Ovary (tissue), 3 donors: ENCODE measurements around the gene GAB3.

Experiments used
- CTCF ChIP-seq, 3 donors: fragments of 450-650 bp in 2 of 3; fragments of 200-600 bp in 1 of 3; IDR thresholded peaks; one replicate each; pipeline versions ENCODE4 v1.5.1 to v1.8.0; 2016 to 2022; ENCODE audit warnings: antibody characterized with exemption in 3 of 3, mild to moderate bottlenecking in 1 of 3
- POLR2A ChIP-seq: fragments of 450-650 bp; IDR thresholded peaks from one replicate; pipeline ENCODE4 v1.6.1; 2017; ENCODE audit warnings: antibody characterized with exemption, mild to moderate bottlenecking, moderate library complexity
- donor health status: DM: no; HTN: no; CAD: no.

DNA sequence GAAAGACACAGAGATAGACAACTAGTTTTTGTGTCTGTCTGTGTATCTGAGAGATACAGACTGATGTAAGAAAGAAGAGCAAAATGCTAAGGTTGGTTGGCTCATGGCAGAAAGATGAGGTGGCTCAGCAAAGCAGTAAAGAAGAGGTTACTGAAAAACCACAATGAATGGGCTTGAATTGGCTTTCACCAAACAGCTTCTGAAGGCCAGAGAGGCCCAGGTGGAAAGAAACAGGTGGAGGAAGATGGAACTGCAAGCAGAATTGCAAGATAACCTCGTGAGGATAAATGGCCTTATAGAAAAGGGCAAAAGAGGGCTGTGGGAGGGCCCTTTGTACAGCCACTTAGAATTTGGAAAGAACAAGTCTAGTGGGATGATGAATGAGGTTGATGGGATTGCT, 39.6 kb downstream of the GAB3 start:
- TF ChIP-seq CTCF (IDR thresholded peaks at IDR 0.05) (no peak), POLR2A (no peak)
